Measurements from ENCODE around the gene C10orf67. TPM values are rescaled to one million over a fixed set of nuclear protein-coding genes. Genes with fewer than 3 reads are reported as not detected.

The C10orf67 gene
- total RNA-seq, 1 experiment from 2014 or later: not detected

- ChIA-PET CTCF (interaction anchor here (1.1 kb wide), 1 partner anchor 92 kb away, joined by 3 read pairs; no protein-coding TSS in a partner anchor), POLR2A (no interaction called here)
- intact Hi-C loops (cut with micrococcal nuclease): no loop called here
Observed at GRCh38 chr10:23200997-23201652, 143.5 kb downstream of the C10orf67 start.

GRCh38 chr10:23200586-23200985 lies 144.0 kb downstream of the C10orf67 start:
- no peak for ATAC-seq
- TF ChIP-seq TCF7L2 (IDR thresholded peaks at IDR 0.05; ENCODE audit: borderline replicate concordance, extremely low read depth, insufficient read depth, insufficient read length): no peak
- no peak for TF ChIP-seq POLR2AphosphoS5 (IDR thresholded peaks at IDR 0.05; ENCODE audit: low read depth, low read length)
- TF ChIP-seq SIN3A (IDR thresholded peaks at IDR 0.05; ENCODE audit: low read depth): no peak
- TF ChIP-seq JUND (IDR thresholded peaks at IDR 0.05): no peak
- TF ChIP-seq ELF1 (IDR thresholded peaks at IDR 0.05; ENCODE audit: borderline replicate concordance, low read depth): no peak
- TF ChIP-seq SP1 (IDR thresholded peaks at IDR 0.05; ENCODE audit: low read depth): no peak
- TF ChIP-seq EZH2phosphoT487 (IDR thresholded peaks at IDR 0.05; ENCODE audit: borderline replicate concordance): no peak
- CTCF ChIA-PET: interaction anchor here (1.1 kb wide), 1 partner anchor 93 kb away, joined by 3 read pairs; no protein-coding TSS in a partner anchor
- Histone ChIP-seq H2AFZ (ENCODE audit: low read depth, low read length, poor library complexity, severe bottlenecking) (no peak overlapping the region), H3K27me3 (ENCODE audit: insufficient read depth, low read length) (peaks cover 38% of the 10 kb centered on the region; the same call in 1 of the 2 replicates), H3K4me2 (ENCODE audit: low read length) (no peak overlapping the region), H3K4me3 (replicated peaks in 1 of 2; ENCODE audit: low read depth in 1 of 2, low read length in 2 of 2) (no peak overlapping the region), H3K9ac (ENCODE audit: low read length) (no peak overlapping the region), H3K9me3 (ENCODE audit: control insufficient read depth in 1 of 2, insufficient read depth in 1 of 2, low read depth in 1 of 2, low read length in 2 of 2) (no peaks in the 10 kb centered on the region), H3K4me1 (ENCODE audit: control insufficient read depth in 1 of 2, insufficient read depth in 2 of 2, low read length in 2 of 2) (no peaks in the 10 kb centered on the region), H3K9me2 (ENCODE audit: insufficient read depth) (no peaks in the 10 kb centered on the region), H3K79me2 (ENCODE audit: insufficient read depth, low read length) (no peaks in the 10 kb centered on the region), H3K36me3 (ENCODE audit: control insufficient read depth in 1 of 2, insufficient read depth in 2 of 2, low read length in 2 of 2) (no peaks in the 10 kb centered on the region), H4K20me1 (ENCODE audit: insufficient read depth) (no peaks in the 10 kb centered on the region), H3K27ac (ENCODE audit: low read depth, low read length) (no peak overlapping the region)
- POLR2A ChIA-PET: no interaction called here
- RAD21 ChIA-PET (ENCODE audit: low non-redundant PET in 1 of 2, low total read pairs in 2 of 2, uncharacterized antibody in 2 of 2, unreplicated experiment in 2 of 2): no interaction called here
- no peak for DNase-seq (ENCODE audit: low read depth, low spot score)
- no TSS peak for BruUV-seq (replicated peaks)
- intact Hi-C loops (cut with micrococcal nuclease): no loop called here

More at GRCh38 chr10:23200997-23201652, 143.5 kb downstream of the C10orf67 start:
- RAD21 ChIA-PET (ENCODE audit: low non-redundant PET in 1 of 2, low total read pairs in 2 of 2, uncharacterized antibody in 2 of 2, unreplicated experiment in 2 of 2): no interaction called here
- no TSS peak for BruUV-seq (replicated peaks)
- no peaks in the 10 kb centered on the region for H3K9me3 ChIP-seq (ENCODE audit: control insufficient read depth in 1 of 2, insufficient read depth in 1 of 2, low read depth in 1 of 2, low read length in 2 of 2)
- no peaks in the 10 kb centered on the region for H4K20me1 ChIP-seq (ENCODE audit: insufficient read depth)
- peaks cover 42% of the 10 kb centered on the region for H3K27me3 ChIP-seq (ENCODE audit: insufficient read depth, low read length)
- H3K79me2 ChIP-seq (ENCODE audit: insufficient read depth, low read length): no peaks in the 10 kb centered on the region
- ATAC-seq: no peak
- H3K9me2 ChIP-seq (ENCODE audit: insufficient read depth): no peaks in the 10 kb centered on the region
- no peak overlapping the region for H3K4me2 ChIP-seq (ENCODE audit: low read length)
- DNase-seq (ENCODE audit: low read depth, low spot score): no peak
- no peak overlapping the region for H3K27ac ChIP-seq (ENCODE audit: low read depth, low read length)
- H3K4me1 ChIP-seq (ENCODE audit: control insufficient read depth in 1 of 2, insufficient read depth in 2 of 2, low read length in 2 of 2): no peaks in the 10 kb centered on the region
- no peak overlapping the region for H2AFZ ChIP-seq (ENCODE audit: low read depth, low read length, poor library complexity, severe bottlenecking)
- H3K4me3 ChIP-seq (replicated peaks in 1 of 2; ENCODE audit: low read depth in 1 of 2, low read length in 2 of 2): no peak overlapping the region
- no peak overlapping the region for H3K9ac ChIP-seq (ENCODE audit: low read length)
- TF ChIP-seq TCF7L2 (IDR thresholded peaks at IDR 0.05; ENCODE audit: borderline replicate concordance, extremely low read depth, insufficient read depth, insufficient read length) (no peak), EZH2phosphoT487 (IDR thresholded peaks at IDR 0.05; ENCODE audit: borderline replicate concordance) (no peak), POLR2AphosphoS5 (IDR thresholded peaks at IDR 0.05; ENCODE audit: low read depth, low read length) (no peak), ZNF274 (IDR thresholded peaks at IDR 0.05; ENCODE audit: low read depth, low read length) (no peak), RAD21 (IDR thresholded peaks at IDR 0.05; ENCODE audit: low read depth) (no peak), SRF (IDR thresholded peaks at IDR 0.05; ENCODE audit: low read depth) (no peak), ZFX (IDR thresholded peaks at IDR 0.05) (no peak), JUND (IDR thresholded peaks at IDR 0.05) (no peak)
- TF ChIP-seq, protein P1, sequence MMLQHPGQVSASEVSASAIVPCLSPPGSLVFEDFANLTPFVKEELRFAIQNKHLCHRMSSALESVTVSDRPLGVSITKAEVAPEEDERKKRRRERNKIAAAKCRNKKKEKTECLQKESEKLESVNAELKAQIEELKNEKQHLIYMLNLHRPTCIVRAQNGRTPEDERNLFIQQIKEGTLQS (IDR thresholded peaks at IDR 0.05): no peak
- H3K36me3 ChIP-seq (ENCODE audit: control insufficient read depth in 1 of 2, insufficient read depth in 2 of 2, low read length in 2 of 2): no peaks in the 10 kb centered on the region

All from HCT116 (cell line).